Osteocyte (in vitro differentiated cells): ENCODE results near the gene FAM222B. TPM values are rescaled to one million over a fixed set of nuclear protein-coding genes. Genes with fewer than 3 reads are reported as not detected.

Experiments
- DNase-seq: peaks from one replicate; pipeline ENCODE4 v3.0.0; 2021; ENCODE audit warnings: mixed read lengths; ENCODE audit not compliant: unreplicated experiment; ENCODE audit errors: extremely low spot score
- H3K27ac Mint-ChIP-seq: one replicate; pipeline ENCODE4 v1.8.0; 2021; ENCODE audit warnings: mild to moderate bottlenecking, mixed read lengths; ENCODE audit not compliant: unreplicated experiment
- H3K27me3 Mint-ChIP-seq: one replicate; pipeline ENCODE4 v1.8.0; 2021; ENCODE audit warnings: mixed read lengths; ENCODE audit not compliant: unreplicated experiment
- H3K36me3 Mint-ChIP-seq: one replicate; pipeline ENCODE4 v1.8.0; 2021; ENCODE audit warnings: mixed read lengths; ENCODE audit not compliant: unreplicated experiment
- H3K4me1 Mint-ChIP-seq: one replicate; pipeline ENCODE4 v1.8.0; 2021; ENCODE audit warnings: mixed read lengths; ENCODE audit not compliant: unreplicated experiment
- H3K4me3 Mint-ChIP-seq: one replicate; pipeline ENCODE4 v1.8.0; 2021; ENCODE audit warnings: mild to moderate bottlenecking, moderate library complexity, mixed read lengths; ENCODE audit not compliant: unreplicated experiment
- H3K9me3 Mint-ChIP-seq: one replicate; pipeline ENCODE4 v1.8.0; 2021; ENCODE audit warnings: mixed read lengths; ENCODE audit not compliant: unreplicated experiment
- total RNA-seq: library from RNA; stranded (reverse); gene quantifications from 2 replicates; pipeline ENCODE4 v1.2.1, GENCODE V29; 2021
- TF ChIP-seq, protein P1 (sequence below): fragments of 200-600 bp; sonication (generic); IDR thresholded peaks from 2 replicates; pipeline ENCODE4 v1.5.0; 2021; ENCODE audit warnings: antibody characterized with exemption, mild to moderate bottlenecking, moderate library complexity

Gene FAM222B
- total RNA-seq, 1 donor from 2014 or later = 21.2 TPM

DNA sequence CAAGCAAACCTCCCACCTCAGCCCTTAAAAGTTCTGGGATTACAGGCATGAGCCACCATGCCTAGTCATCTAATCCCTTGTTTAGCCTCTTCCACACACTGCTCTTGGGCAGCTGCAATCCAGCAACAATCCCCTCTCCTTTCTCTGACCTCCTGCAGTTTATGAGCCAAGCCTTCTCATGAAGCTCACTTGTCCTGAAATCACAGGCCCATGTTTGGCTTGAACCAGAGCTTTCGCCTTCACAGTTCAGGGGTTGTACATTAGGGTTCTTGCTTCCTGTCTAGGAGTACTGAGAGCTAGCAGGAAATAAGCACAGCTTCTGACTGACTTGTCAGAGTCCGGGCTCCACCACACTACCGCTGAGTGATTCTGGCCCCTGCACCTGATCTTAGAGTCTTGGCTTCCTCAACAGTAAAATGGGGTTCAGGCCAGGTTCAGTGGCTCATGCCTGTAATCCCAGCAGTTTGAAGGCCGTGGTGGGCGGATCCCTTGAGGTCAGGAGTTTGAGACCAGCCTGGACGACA, 28.5 kb upstream of the FAM222B start:
- Mint-ChIP-seq H3K27ac (no peak overlapping the region), H3K4me3 (no peak overlapping the region), H3K36me3 (no peaks in the 10 kb centered on the region), H3K4me1 (no peaks in the 10 kb centered on the region), H3K27me3 (no peaks in the 10 kb centered on the region), H3K9me3 (no peaks in the 10 kb centered on the region)
- TF ChIP-seq, protein P1, sequence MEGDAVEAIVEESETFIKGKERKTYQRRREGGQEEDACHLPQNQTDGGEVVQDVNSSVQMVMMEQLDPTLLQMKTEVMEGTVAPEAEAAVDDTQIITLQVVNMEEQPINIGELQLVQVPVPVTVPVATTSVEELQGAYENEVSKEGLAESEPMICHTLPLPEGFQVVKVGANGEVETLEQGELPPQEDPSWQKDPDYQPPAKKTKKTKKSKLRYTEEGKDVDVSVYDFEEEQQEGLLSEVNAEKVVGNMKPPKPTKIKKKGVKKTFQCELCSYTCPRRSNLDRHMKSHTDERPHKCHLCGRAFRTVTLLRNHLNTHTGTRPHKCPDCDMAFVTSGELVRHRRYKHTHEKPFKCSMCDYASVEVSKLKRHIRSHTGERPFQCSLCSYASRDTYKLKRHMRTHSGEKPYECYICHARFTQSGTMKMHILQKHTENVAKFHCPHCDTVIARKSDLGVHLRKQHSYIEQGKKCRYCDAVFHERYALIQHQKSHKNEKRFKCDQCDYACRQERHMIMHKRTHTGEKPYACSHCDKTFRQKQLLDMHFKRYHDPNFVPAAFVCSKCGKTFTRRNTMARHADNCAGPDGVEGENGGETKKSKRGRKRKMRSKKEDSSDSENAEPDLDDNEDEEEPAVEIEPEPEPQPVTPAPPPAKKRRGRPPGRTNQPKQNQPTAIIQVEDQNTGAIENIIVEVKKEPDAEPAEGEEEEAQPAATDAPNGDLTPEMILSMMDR = no peak
- no peak for DNase-seq

DNA sequence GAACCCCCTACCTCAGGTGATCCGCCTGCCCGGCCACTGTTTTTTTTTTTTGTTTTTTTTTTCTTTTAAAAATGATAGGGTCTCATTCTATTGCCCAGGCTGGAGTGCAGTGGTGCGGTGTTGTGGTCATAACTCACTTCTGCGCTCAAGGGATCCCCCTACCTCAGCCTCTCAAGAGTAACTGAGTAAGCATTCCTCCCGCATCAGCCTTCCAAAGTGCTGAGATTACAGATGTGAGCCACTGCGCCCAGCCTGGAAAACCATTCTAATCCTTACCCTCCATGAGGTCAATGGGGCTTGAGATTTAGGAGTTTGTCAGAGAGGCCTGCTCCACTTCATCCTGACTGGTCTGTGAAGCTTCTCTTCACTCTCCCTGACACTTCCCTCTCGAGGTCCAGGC, 24.7 kb upstream of the FAM222B start:
- H3K27me3 Mint-ChIP-seq = no peaks in the 10 kb centered on the region
- TF ChIP-seq, protein P1 = no peak
- no peaks in the 10 kb centered on the region for H3K9me3 Mint-ChIP-seq
- H3K36me3 Mint-ChIP-seq = no peaks in the 10 kb centered on the region
- peaks cover 9% of the 10 kb centered on the region for H3K4me1 Mint-ChIP-seq
- H3K27ac Mint-ChIP-seq = no peak overlapping the region
- H3K4me3 Mint-ChIP-seq = no peak overlapping the region
- DNase-seq = no peak

DNA sequence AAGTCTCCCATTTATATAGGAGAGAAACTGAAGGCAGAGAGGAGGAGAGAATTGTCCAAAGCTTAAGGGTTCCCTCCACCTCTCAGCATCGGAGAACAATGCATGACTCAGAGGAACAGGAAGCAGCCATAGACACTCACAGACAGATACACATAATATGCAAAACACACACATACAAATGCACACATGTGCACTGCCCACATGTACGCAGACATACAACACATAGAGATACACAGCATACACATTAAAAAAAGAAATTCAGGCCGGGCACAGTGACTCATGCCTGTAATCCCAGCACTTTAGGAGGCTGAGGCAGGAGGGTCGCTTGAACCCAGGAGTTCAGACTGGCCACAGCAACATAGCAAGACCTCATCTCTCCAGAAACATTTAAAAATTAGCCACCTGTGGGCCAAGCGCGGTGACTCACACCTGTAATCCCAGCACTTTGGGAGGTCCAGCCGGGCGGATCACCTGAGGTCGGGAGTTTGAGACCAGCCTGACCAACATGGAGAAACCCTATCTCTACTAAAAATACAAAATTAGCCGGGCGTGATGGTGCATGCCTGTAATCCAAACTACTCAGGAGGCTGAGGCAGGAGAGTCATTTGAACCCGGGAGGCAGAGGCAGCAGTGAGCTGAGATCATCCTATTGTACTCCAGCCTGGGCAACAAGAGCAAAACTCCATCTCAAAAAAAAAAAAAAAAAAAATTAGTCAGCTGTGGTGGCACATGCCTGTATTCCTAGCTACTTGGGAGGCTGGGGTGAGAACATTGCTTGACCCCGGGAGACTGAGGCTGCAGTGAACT, 23.6 kb upstream of the FAM222B start:
- no peaks in the 10 kb centered on the region for H3K9me3 Mint-ChIP-seq
- no peak overlapping the region for H3K27ac Mint-ChIP-seq
- H3K36me3 Mint-ChIP-seq = no peaks in the 10 kb centered on the region
- peaks cover 9% of the 10 kb centered on the region for H3K4me1 Mint-ChIP-seq
- TF ChIP-seq, protein P1 = no peak
- no peaks in the 10 kb centered on the region for H3K27me3 Mint-ChIP-seq
- no peak for DNase-seq
- no peak overlapping the region for H3K4me3 Mint-ChIP-seq

DNA sequence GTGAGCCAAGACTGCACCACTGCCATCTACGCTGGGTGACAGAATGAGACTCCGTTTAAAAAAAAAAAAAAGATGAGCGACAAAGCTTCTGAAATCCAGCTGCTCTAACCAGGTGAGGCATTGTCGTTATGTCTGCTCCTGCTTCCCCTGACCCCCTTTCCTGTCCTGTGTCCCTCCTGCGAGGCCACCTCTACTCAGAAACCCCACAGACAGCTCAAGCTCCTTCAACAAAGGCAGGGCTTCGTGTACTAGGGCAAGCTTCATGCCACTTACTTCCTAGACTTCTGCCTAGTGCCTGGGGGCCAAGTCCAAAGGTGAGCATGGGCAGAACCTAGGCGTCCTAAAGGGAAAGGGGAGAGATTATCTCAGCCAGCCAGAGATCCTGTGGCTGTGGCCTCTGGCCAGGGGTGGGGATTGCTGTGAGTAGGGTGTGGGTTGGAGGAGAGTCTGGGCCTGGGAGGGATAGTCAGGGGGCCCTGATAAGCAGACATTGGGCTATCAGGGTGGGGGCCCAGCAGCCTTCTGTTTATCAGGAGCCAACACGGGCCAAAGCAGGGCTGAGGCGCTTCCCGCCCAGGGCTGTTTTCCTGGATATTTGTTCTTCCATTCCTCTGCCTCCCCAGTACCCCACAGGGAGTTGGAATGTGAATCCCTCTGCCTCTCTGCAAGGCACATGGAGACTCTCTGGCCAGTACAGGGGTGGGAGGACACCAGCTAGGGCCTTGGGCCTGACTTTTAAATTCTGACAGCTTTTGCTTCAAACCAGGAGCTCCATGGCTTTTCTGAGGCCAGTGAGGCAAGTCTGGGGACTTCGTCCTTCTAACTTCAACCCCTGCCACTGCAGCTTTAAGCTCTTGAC, 22.6 kb upstream of the FAM222B start:
- Mint-ChIP-seq H3K4me3 (no peak overlapping the region), H3K27me3 (no peaks in the 10 kb centered on the region), H3K36me3 (peaks cover 2% of the 10 kb centered on the region), H3K4me1 (peaks cover 9% of the 10 kb centered on the region), H3K9me3 (no peaks in the 10 kb centered on the region), H3K27ac (no peak overlapping the region)
- DNase-seq = no peak
- TF ChIP-seq, protein P1 = no peak

DNA sequence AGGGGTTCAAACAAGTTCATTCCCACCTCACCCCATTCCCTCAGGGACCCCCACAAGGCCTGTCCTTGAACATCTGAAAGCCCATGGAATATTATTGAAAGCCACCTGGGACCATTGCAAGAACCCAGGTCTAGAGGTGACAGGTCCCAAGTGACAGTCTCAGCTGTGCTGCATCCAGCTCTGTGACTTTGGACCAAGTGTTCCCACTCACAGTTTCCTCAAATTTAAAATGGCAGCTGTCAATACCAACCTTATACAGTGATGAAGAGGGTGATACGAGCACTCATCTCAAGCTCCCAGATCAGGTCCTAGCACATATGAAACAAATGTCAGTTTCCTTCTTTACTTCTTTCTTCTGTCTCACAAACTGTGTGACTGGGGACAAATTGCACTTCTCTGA, 21.4 kb upstream of the FAM222B start:
- Mint-ChIP-seq H3K4me3 (no peak overlapping the region), H3K4me1 (peaks cover 9% of the 10 kb centered on the region), H3K36me3 (peaks cover 6% of the 10 kb centered on the region), H3K27ac (no peak overlapping the region), H3K9me3 (no peaks in the 10 kb centered on the region), H3K27me3 (no peaks in the 10 kb centered on the region)
- TF ChIP-seq, protein P1 = no peak
- DNase-seq = no peak
